ENCODE results near the gene PEX14.

The PEX14 gene

DNA sequence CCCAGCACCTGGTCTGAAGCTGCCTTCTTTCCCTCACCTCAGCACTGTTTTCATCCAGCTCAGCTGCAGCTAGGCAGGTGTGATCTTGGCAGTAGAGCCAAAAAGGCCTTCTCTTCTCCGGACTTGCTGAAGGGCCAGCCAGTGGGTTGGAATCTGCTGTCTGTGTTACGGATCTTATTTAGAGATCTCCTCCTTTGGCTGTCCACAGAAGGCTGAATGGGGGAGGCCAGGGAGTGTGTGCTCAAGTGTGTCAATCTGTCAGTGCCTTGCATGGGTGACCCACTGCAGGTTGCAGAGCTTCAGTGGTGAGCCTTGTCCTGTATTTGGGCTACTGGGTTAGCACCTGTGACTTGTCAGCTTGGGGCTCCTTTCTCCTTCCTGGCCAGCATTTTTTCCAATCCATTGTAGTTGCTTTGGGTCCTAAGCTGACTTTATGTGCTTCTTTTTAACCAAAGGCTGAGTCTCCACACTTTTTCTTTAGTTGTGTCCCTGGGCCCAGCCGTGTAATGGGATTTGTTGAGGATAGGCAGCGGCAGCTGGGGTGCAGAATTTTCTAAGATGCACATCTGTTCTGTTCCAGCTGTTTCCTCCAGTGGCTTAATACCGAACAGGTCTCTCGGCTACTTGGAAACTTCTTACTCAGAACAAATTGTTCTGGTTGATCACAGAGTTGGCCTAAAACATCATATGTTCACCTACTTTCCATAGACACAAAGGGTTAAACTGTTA is 126.8 kb downstream of the PEX14 start:
- no peaks in the 10 kb centered on the region for H3K9me3 ChIP-seq (ENCODE audit: insufficient read depth, low read length)
- H3K4me2 ChIP-seq (ENCODE audit: low read length) = no peak overlapping the region
- TF ChIP-seq, protein P1, sequence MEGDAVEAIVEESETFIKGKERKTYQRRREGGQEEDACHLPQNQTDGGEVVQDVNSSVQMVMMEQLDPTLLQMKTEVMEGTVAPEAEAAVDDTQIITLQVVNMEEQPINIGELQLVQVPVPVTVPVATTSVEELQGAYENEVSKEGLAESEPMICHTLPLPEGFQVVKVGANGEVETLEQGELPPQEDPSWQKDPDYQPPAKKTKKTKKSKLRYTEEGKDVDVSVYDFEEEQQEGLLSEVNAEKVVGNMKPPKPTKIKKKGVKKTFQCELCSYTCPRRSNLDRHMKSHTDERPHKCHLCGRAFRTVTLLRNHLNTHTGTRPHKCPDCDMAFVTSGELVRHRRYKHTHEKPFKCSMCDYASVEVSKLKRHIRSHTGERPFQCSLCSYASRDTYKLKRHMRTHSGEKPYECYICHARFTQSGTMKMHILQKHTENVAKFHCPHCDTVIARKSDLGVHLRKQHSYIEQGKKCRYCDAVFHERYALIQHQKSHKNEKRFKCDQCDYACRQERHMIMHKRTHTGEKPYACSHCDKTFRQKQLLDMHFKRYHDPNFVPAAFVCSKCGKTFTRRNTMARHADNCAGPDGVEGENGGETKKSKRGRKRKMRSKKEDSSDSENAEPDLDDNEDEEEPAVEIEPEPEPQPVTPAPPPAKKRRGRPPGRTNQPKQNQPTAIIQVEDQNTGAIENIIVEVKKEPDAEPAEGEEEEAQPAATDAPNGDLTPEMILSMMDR (IDR thresholded peaks at IDR 0.05; ENCODE audit: low read depth, low read length) = no peak
- TF ChIP-seq EZH2phosphoT487 (IDR thresholded peaks at IDR 0.05; ENCODE audit: low read depth) = no peak
- H3K79me2 ChIP-seq (ENCODE audit: low read length) = no peaks in the 10 kb centered on the region
- H3K27me3 ChIP-seq (ENCODE audit: low read depth, low read length) = no peaks in the 10 kb centered on the region
- H3K36me3 ChIP-seq (replicated peaks; ENCODE audit: low read depth, low read length) = no peaks in the 10 kb centered on the region
- H3K4me3 ChIP-seq (ENCODE audit: low read length) = no peak overlapping the region
- H3K27ac ChIP-seq (ENCODE audit: low read length) = no peak overlapping the region
- no peak overlapping the region for H2AFZ ChIP-seq (ENCODE audit: low read depth, low read length)
- H3K4me1 ChIP-seq (ENCODE audit: low read length) = no peaks in the 10 kb centered on the region
- no peaks in the 10 kb centered on the region for H4K20me1 ChIP-seq (ENCODE audit: insufficient read depth, low read length)
- no peak overlapping the region for H3K9ac ChIP-seq (ENCODE audit: low read length)

DNA sequence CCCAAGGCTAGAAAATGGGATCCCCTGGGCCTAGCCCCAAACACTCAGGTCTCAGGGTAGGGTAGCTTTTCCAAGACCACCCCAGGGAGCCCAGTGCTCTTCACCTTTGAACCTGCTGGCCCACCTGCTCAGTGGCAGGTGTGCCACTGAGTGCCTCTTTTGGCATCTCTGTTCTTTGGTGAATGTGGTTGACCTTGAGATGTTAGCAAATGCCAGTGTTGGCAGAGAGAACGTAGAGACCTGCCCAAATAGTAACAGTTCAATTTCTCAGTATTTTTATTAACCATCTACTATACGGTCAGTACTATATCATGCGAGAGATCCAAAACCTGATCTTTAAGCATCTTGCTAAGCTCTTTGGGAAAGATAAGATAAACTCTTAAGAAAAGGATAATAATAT is 128.2 kb downstream of the PEX14 start:
- no peaks in the 10 kb centered on the region for H3K36me3 ChIP-seq (replicated peaks; ENCODE audit: low read depth, low read length)
- H2AFZ ChIP-seq (ENCODE audit: low read depth, low read length) = no peak overlapping the region
- no peaks in the 10 kb centered on the region for H3K79me2 ChIP-seq (ENCODE audit: low read length)
- H3K4me2 ChIP-seq (ENCODE audit: low read length) = no peak overlapping the region
- no peaks in the 10 kb centered on the region for H3K9me3 ChIP-seq (ENCODE audit: insufficient read depth, low read length)
- H3K9ac ChIP-seq (ENCODE audit: low read length) = no peak overlapping the region
- no peaks in the 10 kb centered on the region for H4K20me1 ChIP-seq (ENCODE audit: insufficient read depth, low read length)
- no peaks in the 10 kb centered on the region for H3K27me3 ChIP-seq (ENCODE audit: low read depth, low read length)
- TF ChIP-seq EZH2phosphoT487 (IDR thresholded peaks at IDR 0.05; ENCODE audit: low read depth) = no peak
- H3K4me1 ChIP-seq (ENCODE audit: low read length) = no peaks in the 10 kb centered on the region
- H3K27ac ChIP-seq (ENCODE audit: low read length) = no peak overlapping the region
- H3K4me3 ChIP-seq (ENCODE audit: low read length) = no peak overlapping the region

DNA sequence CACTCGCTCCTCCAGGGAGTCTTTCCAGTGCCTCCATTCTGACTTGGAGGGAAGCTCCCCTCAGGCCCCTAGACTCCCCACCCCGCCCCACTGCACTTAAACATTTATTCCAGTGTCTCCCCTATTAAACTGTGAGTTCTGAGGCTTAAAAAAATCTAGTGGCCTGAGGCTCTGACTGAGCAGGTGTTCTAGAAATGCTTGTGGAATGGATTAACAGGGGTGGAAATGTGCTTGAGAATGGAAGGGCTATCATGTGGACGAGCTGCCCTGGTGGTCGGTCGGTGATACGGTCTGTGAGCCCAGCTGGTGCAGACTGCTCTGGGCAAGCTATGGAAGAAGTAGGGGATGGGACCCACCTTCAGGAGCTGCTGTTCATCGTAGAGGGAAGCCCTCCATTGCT is 130.2 kb downstream of the PEX14 start:
- Histone ChIP-seq H3K9me3 (ENCODE audit: insufficient read depth, low read length) (no peaks in the 10 kb centered on the region), H3K4me1 (ENCODE audit: low read length) (no peaks in the 10 kb centered on the region), H3K9ac (ENCODE audit: low read length) (no peak overlapping the region), H3K4me3 (ENCODE audit: low read length) (no peak overlapping the region), H4K20me1 (ENCODE audit: insufficient read depth, low read length) (no peaks in the 10 kb centered on the region), H3K27ac (ENCODE audit: low read length) (no peak overlapping the region), H3K4me2 (ENCODE audit: low read length) (no peak overlapping the region), H3K79me2 (ENCODE audit: low read length) (no peaks in the 10 kb centered on the region), H3K27me3 (ENCODE audit: low read depth, low read length) (no peaks in the 10 kb centered on the region), H3K36me3 (replicated peaks; ENCODE audit: low read depth, low read length) (no peaks in the 10 kb centered on the region), H2AFZ (ENCODE audit: low read depth, low read length) (no peak overlapping the region)
- TF ChIP-seq EZH2phosphoT487 (IDR thresholded peaks at IDR 0.05; ENCODE audit: low read depth) = no peak
- TF ChIP-seq, protein P1 (IDR thresholded peaks at IDR 0.05; ENCODE audit: low read depth, low read length) = no peak

DNA sequence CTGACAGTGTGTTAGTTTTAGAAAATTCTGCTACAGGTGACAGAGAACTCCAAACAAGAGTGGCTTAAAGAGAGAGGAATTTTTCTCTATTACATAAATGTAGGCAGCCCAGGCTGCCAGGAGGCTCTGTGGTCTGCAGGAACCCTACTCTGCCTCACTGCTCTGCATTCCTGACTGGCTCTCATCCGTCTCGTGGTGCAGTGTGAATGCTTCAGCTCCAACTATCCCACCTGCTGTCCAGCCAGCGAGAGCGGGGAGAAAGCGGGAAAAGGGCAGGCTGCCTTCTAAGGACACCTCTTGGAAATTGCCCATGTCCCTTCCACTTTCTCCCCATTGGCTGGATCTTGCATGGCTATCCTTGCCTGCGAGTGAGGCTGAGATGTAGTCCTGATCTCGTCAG is 131.3 kb downstream of the PEX14 start:
- H3K27me3 ChIP-seq (ENCODE audit: low read depth, low read length) = no peaks in the 10 kb centered on the region
- no peak overlapping the region for H3K4me3 ChIP-seq (ENCODE audit: low read length)
- no peaks in the 10 kb centered on the region for H4K20me1 ChIP-seq (ENCODE audit: insufficient read depth, low read length)
- H3K4me2 ChIP-seq (ENCODE audit: low read length) = no peak overlapping the region
- H3K27ac ChIP-seq (ENCODE audit: low read length) = no peak overlapping the region
- TF ChIP-seq, protein P1 (IDR thresholded peaks at IDR 0.05; ENCODE audit: low read depth, low read length) = no peak
- no peak for TF ChIP-seq EZH2phosphoT487 (IDR thresholded peaks at IDR 0.05; ENCODE audit: low read depth)
- no peaks in the 10 kb centered on the region for H3K79me2 ChIP-seq (ENCODE audit: low read length)
- H2AFZ ChIP-seq (ENCODE audit: low read depth, low read length) = no peak overlapping the region
- H3K9ac ChIP-seq (ENCODE audit: low read length) = no peak overlapping the region
- no peaks in the 10 kb centered on the region for H3K36me3 ChIP-seq (replicated peaks; ENCODE audit: low read depth, low read length)
- H3K4me1 ChIP-seq (ENCODE audit: low read length) = no peaks in the 10 kb centered on the region
- H3K9me3 ChIP-seq (ENCODE audit: insufficient read depth, low read length) = no peaks in the 10 kb centered on the region

All from OCI-LY3 (cell line).